ENCODE measurements around the gene SOX21.
"Not testable (repeated sequence)": the region's sequence is repeated elsewhere in the genome, so short reads cannot be mapped to it uniquely, and the experiment has no call there.

The SOX21 gene

GRCh38 chr13:94712287-94712811 is at the start of gene SOX21:
Gene SOX21 (minus strand): TSS chr13:94712545. CDS start chr13:94712049, 496 bp downstream.
- DNase-seq (ENCODE audit: low spot score): no peak

GRCh38 chr13:94761407-94761806 is 49.1 kb upstream of the SOX21 start:
- no peak for DNase-seq (ENCODE audit: low spot score)

DNA sequence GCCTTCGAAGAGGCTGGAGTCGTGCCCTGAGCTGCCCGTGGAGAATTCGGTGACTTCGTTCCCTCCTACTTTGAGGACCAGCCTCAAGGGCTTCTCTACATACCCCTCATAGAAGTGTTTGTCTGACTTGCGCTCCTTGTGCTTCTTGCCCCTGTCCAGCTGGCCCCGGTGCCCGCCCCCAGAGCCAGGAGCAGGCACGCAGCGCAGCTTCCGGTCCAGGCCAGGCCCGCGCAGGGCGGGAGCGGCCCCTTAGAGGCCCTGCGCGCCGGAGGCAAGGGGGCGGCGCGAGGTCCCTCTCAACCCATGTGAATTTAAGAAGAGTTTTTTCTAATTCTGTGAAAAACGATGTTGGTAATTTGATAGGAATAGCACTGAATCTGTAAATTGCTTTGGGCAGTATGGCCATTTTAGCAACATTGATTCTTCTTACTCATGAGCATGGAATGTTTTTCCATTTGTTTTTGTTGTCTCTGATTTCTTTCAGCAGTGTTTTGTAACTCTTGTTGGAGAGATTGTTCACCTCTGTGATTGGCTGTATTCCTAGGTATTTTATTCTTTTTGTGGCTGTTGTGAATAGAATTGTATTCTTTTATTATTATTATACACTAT is 46.9 kb upstream of the SOX21 start:
- DNase-seq (ENCODE audit: low spot score): no peak

DNA sequence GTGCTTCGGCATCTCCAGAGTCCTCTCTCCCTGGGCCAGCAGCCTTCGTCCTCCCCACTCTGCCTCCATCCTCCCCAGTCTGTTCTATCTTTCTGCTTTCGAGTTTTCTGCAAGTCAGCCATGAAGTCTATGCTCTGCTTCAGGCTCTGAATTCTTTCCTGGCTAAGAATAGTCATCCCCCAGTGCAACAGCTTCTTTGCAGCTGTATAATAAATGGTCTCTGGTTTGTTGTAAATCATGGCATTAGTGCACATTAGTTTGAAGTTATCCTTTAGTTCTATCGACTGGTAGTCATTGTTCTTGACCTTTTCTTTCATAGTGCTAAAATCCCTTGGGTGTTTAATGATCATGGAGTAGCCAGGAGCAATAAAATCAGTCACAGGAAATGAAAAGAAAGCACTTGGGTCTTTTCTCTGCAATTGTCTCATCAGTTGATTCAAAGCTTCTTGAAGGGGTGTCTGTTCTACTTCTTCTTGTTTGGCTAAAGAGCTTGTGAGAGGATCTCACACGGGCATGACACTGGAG is 46.2 kb upstream of the SOX21 start:
- no peak for DNase-seq (ENCODE audit: low spot score)

DNA sequence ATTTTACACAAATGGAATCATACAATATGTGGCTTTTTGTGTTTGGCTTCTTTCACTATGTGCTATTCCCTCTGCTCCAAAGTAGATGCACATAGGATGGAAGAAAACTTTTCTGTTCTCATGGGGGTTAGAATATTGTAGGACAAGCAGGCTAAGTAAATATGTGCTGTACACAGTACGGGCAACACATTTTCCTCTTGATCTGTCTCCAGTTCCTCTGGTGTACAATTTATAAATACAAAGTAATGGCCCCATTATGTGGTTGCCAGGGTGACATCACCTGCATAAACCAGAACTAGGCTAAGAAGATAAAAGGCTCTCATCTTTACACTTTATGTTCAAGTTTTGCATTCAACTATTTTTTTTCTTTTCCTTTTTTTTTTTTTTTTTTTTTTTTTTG is 41.0 kb upstream of the SOX21 start:
- DNase-seq (ENCODE audit: low spot score): no peak

GRCh38 chr13:94749162-94749561 is 36.8 kb upstream of the SOX21 start:
- DNase-seq (ENCODE audit: low spot score): no peak

- DNase-seq (ENCODE audit: low spot score): no peak
Observed at GRCh38 chr13:94739235-94739634, 26.9 kb upstream of the SOX21 start.

DNA sequence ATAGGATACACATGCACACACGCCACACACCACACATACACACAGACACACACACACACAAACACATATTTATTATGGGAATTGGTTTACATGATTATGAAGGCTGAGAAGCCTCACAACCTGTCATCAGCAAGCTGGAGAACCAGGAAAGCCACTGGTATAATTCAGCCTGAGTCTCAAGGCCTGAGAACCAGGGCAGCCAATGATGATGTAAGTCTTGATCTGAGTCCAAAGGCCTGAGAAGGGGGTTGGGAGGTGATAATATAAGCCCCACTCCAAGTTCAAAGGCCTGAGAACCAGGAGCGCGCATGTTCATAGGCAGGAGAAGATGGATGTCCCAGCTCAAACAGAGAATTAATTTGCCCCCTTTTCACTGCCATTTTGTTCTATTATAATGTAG is 18.7 kb upstream of the SOX21 start:
- DNase-seq (ENCODE audit: low spot score): no peak

- DNase-seq (ENCODE audit: low spot score): not testable (repeated sequence)
Observed at GRCh38 chr13:94729941-94730340, 17.6 kb upstream of the SOX21 start.

- no peak for DNase-seq (ENCODE audit: low spot score)
Observed at GRCh38 chr13:94726425-94726824, 14.1 kb upstream of the SOX21 start.

GRCh38 chr13:94722609-94723345 is 10.4 kb upstream of the SOX21 start:
- DNase-seq (ENCODE audit: low spot score): no peak

DNA sequence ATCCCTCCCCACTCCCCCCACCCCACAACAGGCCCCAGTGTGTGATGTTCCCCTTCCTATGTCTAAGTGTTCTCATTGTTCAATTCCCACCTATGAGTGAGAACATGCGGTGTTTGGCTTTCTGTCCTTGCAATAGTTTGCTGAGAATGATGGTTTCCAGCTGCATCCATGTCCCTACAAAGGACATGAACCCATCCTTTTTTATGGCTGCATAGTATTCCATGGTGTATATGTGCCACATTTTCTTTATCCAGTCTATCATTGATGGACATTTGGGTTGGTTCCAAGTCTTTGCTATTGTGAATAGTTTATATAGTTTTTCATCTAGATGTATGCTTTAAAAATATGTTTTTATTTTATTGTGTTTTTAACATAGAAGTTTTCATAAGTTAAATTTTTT is 6.4 kb upstream of the SOX21 start:
- not testable (repeated sequence) for DNase-seq (ENCODE audit: low spot score)

- no peak for DNase-seq (ENCODE audit: low spot score)
Observed at GRCh38 chr13:94717916-94718315, 5.6 kb upstream of the SOX21 start.

- DNase-seq (ENCODE audit: low spot score): no peak
Observed at GRCh38 chr13:94716016-94716415, 3.7 kb upstream of the SOX21 start.

DNA sequence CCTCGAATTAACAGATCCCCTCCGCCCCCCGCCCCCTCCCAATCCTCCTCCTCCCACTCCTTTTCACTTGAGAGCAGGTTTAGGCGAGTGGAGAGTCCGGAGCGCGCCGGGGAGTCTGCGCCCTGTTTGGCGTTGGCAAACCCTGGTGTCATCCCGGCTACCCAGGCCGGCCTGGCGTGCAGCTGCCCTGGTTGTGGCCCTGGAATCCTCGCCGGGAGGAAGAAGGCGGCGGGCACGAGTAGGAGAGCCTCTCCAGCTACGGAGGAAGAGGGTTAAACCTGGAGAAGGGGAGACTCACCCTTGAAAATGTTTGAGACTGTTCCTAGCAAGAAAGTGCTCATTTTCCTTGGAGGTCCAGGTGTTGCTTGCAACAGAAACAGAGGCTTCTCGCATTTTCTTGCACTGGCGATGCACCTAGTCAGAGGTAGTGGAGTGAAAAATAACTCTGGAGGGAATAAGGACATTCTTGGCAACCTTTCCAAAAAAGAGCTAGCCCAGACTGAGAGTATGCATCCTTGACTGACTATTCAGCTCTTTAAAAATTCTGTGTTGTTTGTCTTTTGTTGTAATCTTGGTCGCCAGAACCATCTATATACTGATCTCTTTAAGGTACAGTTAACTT is 1.3 kb upstream of the SOX21 start:
- DNase-seq (ENCODE audit: low spot score): no peak

DNA sequence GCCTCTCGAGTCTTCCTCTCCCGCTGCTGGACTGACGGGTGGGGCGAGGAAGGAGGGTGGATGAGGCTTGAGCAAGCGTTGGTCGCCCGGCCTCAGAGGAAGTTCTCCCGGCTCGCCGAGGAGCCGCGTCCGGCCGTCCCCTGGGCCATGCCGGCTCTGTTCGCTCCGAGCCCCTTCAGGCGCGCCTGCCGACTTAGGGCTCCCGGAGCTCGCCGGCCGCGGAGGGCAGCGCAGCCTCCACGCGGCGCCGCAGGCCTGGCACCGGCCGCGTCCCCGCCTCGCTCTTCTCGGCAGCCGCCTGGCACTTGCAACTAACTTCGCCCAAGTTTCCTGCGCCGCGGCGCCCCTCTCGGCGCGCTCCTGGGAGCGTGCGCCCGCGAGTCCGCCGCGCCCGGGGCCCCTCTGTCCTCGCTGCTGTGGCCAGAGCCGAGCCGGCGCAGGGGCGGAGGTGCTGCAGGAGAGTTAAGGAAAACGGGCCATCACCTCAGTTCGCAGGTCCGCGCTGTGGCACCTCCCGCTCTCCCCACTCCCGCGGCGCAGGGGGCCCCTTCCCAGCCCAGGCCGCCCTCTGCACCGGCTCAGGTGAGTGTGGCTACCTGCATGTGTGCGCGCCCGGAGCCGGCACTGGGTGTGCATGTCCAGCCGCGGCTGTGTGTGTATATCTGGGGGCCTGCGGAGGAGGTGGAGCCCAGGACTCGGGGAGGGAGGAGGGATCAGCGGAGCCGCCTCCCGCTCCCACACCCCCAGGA is 641 bp upstream of the SOX21 start:
- peak; percentile 56 for DNase-seq (ENCODE audit: low spot score)

DNA sequence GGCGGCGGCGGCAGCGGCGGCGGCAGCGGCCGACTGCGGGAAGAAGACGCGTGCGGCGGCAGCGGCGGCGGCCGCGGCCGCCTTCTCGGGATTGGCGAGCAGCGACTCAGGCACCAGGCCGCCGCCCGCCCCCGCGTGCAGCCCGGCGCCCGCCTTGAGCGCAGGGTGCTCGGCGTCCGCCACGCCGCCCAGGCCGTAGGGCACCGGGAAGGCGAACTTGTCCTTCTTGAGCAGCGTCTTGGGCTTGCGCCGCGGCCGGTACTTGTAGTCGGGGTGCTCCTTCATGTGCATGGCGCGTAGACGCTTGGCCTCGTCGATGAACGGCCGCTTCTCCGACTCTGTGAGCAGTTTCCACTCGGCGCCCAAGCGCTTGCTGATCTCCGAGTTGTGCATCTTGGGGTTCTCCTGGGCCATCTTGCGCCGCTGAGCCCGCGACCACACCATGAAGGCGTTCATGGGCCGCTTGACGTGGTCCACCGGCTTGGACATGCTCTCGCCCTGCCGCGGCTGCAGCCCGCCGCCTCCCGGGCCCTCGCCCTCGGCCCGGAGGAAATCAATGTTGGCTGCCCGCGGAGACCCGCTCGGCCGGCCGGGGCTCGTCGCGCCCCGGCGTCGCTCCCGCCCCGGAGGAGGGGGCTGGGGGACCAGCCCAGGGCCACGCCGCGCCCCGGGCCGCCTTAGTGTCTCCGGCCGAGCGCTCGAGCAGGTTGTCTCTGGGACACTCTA is 621 bp downstream of the SOX21 start:
- DNase-seq (ENCODE audit: low spot score): no peak

- no peak for DNase-seq (ENCODE audit: low spot score)
Observed at GRCh38 chr13:94710881-94711560, 1.3 kb downstream of the SOX21 start.

- no peak for DNase-seq (ENCODE audit: low spot score)
Observed at GRCh38 chr13:94710065-94710781, 2.1 kb downstream of the SOX21 start.
